ENCODE results near the gene DPP10.

Gene DPP10

DNA sequence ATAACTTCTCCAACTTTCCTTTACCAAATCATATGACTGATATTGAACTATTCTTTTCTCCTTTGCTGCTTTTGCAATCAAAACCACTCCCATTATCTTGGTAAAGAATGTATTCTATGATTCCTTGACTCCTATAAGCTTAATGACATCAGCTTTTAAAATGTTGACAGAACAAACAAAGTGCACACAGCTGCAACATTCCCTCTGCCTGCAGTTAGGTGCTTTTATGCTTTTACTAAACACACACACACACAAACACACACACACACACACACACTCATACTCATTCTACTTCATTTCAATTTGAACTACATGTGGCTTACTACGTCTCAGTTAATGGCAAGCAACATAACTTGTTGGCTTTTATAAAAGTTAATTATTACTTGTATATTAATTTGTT is 946.6 kb downstream of the DPP10 start:
- DNase-seq (ENCODE audit: low spot score) = no peak

DNA sequence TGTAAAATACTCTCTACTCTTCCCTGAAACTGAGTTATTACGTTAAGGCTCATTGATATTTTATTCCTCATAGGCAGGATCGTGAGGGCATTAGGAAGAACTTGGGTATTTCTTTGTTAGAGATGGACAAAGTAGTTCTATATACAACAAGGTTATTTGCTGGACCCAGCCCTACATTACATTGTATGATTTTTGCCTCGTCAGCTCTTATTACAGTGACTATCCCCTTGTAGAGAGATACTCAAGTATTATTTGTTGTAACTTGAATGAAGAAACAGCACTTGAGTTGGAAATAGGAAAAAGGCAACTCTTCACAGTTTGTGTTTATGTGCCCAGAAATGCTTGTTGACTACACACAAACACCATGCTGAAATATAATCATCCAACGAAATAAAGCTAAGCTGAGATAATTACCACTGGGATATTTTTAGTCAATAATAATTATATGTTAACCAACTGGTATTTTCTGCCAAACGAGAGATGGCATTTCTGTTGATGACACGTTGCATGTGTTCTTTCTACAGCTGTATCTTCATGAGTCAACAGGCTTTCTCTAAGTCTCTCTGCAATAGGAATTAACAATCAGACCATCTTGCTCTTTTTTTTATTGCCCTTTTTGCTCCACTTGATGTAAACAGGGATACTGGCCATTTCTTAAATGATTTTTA is 947.6 kb downstream of the DPP10 start:
- in situ Hi-C loops (cut with MboI; ENCODE audit: low sequenced_read_pairs, unreplicated experiment) = no loop called here
- TF ChIP-seq, protein P1, sequence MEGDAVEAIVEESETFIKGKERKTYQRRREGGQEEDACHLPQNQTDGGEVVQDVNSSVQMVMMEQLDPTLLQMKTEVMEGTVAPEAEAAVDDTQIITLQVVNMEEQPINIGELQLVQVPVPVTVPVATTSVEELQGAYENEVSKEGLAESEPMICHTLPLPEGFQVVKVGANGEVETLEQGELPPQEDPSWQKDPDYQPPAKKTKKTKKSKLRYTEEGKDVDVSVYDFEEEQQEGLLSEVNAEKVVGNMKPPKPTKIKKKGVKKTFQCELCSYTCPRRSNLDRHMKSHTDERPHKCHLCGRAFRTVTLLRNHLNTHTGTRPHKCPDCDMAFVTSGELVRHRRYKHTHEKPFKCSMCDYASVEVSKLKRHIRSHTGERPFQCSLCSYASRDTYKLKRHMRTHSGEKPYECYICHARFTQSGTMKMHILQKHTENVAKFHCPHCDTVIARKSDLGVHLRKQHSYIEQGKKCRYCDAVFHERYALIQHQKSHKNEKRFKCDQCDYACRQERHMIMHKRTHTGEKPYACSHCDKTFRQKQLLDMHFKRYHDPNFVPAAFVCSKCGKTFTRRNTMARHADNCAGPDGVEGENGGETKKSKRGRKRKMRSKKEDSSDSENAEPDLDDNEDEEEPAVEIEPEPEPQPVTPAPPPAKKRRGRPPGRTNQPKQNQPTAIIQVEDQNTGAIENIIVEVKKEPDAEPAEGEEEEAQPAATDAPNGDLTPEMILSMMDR (IDR thresholded peaks at IDR 0.05; ENCODE audit: borderline replicate concordance, control extremely low read depth, extremely low read depth, insufficient read depth, missing control alignments) = no peak
- no peak for DNase-seq (ENCODE audit: low spot score)

More for the DNA sequence above, 946.6 kb downstream of the DPP10 start:
- TF ChIP-seq, protein P1 (IDR thresholded peaks at IDR 0.05; ENCODE audit: borderline replicate concordance, control extremely low read depth, extremely low read depth, insufficient read depth, missing control alignments) = no peak
- in situ Hi-C loops (cut with MboI; ENCODE audit: low sequenced_read_pairs, unreplicated experiment) = no loop called here

DNA sequence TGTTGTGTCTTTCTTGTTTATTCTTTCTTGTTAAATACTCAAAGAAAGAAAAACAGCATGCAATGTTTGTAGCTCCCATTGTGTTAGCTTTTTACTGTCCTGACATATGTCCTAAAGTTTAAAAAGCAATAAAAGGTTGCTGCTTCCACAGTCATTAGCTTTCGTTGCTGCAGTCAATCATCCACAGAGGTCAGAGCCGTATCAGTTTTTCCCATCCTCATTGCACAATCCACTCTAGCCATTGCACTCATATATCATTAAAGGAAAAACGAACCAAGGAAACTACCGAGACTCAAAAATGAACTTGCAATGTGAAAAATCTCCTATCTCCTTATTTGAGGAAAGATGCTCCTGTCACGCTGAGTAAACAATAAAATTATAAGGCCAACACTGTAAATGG is 954.1 kb downstream of the DPP10 start:
- DNase-seq (ENCODE audit: low spot score) = no peak
- in situ Hi-C loops (cut with MboI; ENCODE audit: low sequenced_read_pairs, unreplicated experiment) = no loop called here
- TF ChIP-seq, protein P1 (IDR thresholded peaks at IDR 0.05; ENCODE audit: borderline replicate concordance, control extremely low read depth, extremely low read depth, insufficient read depth, missing control alignments) = no peak

DNA sequence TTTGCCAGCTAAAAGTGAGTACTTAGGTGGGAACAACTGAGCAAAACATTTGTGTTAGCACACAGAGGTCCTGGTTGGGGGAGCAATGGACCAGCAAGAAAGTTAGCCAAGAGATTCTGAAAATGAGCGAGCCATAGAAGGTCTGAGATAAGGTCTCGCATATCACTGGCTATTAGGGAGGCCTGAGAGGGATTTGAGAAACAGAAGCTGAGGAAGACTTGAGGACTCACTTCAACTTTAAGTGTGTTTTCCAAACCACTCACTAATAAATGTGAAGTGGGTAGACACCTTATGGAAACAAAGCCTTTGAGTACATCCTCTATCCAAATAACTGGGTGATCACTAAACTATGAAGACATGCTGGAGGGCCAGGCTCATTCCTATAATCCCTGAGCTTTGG is 958.5 kb downstream of the DPP10 start:
- no peak for DNase-seq (ENCODE audit: low spot score)
- in situ Hi-C loops (cut with MboI; ENCODE audit: low sequenced_read_pairs, unreplicated experiment) = no loop called here
- TF ChIP-seq, protein P1 (IDR thresholded peaks at IDR 0.05; ENCODE audit: borderline replicate concordance, control extremely low read depth, extremely low read depth, insufficient read depth, missing control alignments) = no peak

DNA sequence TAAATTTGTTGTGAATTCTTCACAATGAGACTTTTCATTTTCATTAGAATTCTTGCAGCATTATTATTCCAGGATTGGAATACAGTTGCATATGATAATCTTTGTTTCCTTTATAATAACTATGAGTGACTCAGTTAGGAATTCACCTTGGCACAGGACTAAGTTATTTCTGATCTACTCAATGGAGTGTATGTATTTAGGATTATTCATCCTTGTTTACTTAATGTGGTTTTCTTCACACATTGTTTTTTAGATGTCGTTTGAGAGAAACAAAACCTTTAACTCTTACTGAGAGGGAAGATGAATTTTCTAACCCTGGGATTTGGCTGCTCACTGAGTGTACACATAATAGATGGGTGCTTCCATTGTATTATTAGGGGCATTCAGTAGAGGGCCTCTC is 970.1 kb downstream of the DPP10 start:
- TF ChIP-seq, protein P1 (IDR thresholded peaks at IDR 0.05; ENCODE audit: borderline replicate concordance, control extremely low read depth, extremely low read depth, insufficient read depth, missing control alignments) = no peak
- no peak for DNase-seq (ENCODE audit: low spot score)
- in situ Hi-C loops (cut with MboI; ENCODE audit: low sequenced_read_pairs, unreplicated experiment) = no loop called here

DNA sequence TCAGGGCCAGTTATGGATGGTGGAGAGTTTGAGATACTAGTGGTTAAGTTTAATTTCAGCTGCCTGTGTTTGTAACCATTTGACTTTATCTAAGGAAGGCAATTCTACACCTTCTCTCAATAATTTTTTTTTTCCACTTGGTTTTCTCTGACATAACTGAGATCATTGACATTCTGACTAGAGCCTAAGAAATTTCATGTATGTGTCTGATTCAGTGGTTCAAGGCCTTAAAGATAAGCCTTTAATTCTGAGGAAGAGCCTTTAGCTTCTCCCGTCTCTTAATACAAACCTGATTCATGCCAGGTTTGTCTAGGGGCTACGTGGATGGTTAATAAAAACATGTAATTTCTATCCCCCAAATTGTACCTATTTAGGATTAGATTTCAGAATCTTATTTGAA is 971.4 kb downstream of the DPP10 start:
- DNase-seq (ENCODE audit: low spot score) = no peak
- TF ChIP-seq, protein P1 (IDR thresholded peaks at IDR 0.05; ENCODE audit: borderline replicate concordance, control extremely low read depth, extremely low read depth, insufficient read depth, missing control alignments) = no peak
- in situ Hi-C loops (cut with MboI; ENCODE audit: low sequenced_read_pairs, unreplicated experiment) = no loop called here
